ENCODE measurements around the gene ADAMTSL5.
"Not testable (repeated sequence)": the region's sequence is repeated elsewhere in the genome, so short reads cannot be mapped to it uniquely, and the experiment has no call there.

ADAMTSL5 gene

DNA sequence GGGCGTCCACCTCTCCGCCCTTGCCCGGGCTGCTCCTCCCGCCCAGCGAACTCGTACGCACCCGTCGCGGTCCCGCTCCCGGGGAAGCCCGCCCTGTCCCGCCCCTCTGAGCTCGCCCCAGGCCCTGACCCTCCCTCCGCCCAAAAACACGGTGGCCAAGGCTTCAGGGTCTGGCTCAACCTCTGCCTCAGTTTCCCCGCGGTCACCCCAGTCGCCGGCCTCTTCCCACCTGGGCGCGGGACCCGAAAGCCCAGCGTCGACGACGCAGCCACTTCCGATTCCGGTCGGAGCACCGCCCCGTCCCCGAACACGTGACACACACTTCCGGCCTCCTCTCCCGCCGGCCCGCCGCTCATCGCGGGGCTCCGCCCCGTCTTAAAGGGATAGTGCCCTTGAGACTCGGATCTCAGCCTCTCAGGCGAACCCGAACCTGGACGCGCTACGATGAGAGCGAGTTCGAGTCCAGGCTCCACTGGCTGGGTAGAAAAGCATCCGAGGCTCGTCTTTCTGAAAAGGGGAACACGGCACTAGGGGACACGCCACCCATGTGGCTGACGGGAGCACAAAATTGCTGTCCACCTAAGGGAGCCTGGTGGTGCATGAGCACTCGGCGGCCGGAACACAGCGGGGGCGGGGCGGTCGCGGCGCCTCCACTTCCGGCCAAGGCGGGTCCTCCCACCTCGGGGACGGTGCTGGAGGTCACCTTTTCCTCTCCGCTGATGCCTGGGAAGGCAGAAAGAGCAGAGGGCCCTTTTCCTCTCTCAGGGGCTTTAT, 33.7 kb downstream of the ADAMTSL5 start, which contains the start of gene C19orf25:
C19orf25 (minus strand) TSS at position 282 of the 774 bp plus-strand sequence. CDS start 312 bp downstream, outside the sequence.
- Histone ChIP-seq H4K20me1 (ENCODE audit: insufficient read depth, low read length, poor library complexity, severe bottlenecking) (peaks cover 18% of the 10 kb centered on the region), H3K9me3 (ENCODE audit: insufficient read depth, low read depth, low read length) (no peaks in the 10 kb centered on the region), H2AFZ (ENCODE audit: low read length) (peak within 1 kb of the TSS; percentile 94), H3K4me2 (ENCODE audit: low read depth, low read length, poor library complexity, severe bottlenecking) (peak within 1 kb of the TSS; percentile 92), H3K4me3 (ENCODE audit: low read length, poor library complexity, severe bottlenecking) (peak within 1 kb of the TSS; percentile 75), H3K36me3 (ENCODE audit: insufficient read depth, low read length) (no peaks in the 10 kb centered on the region), H3K9me2 (replicated peaks; ENCODE audit: low read depth, low read length) (no peaks in the 10 kb centered on the region), H3K79me2 (ENCODE audit: insufficient read depth, low read length) (peaks cover 33% of the 10 kb centered on the region), H3K27me3 (ENCODE audit: insufficient read depth, low read length, poor library complexity, severe bottlenecking) (no peaks in the 10 kb centered on the region), H3F3A (ENCODE audit: low read depth) (no peaks in the 10 kb centered on the region), H3K4me1 (ENCODE audit: insufficient read depth, low read length, poor library complexity, severe bottlenecking) (peaks cover 11% of the 10 kb centered on the region), H3K9ac (ENCODE audit: low read depth, low read length, poor library complexity, severe bottlenecking) (peak within 1 kb of the TSS; percentile 88)
- no peak for TF ChIP-seq EZH2phosphoT487 (IDR thresholded peaks at IDR 0.05; ENCODE audit: borderline replicate concordance)
- TF ChIP-seq, protein P1, sequence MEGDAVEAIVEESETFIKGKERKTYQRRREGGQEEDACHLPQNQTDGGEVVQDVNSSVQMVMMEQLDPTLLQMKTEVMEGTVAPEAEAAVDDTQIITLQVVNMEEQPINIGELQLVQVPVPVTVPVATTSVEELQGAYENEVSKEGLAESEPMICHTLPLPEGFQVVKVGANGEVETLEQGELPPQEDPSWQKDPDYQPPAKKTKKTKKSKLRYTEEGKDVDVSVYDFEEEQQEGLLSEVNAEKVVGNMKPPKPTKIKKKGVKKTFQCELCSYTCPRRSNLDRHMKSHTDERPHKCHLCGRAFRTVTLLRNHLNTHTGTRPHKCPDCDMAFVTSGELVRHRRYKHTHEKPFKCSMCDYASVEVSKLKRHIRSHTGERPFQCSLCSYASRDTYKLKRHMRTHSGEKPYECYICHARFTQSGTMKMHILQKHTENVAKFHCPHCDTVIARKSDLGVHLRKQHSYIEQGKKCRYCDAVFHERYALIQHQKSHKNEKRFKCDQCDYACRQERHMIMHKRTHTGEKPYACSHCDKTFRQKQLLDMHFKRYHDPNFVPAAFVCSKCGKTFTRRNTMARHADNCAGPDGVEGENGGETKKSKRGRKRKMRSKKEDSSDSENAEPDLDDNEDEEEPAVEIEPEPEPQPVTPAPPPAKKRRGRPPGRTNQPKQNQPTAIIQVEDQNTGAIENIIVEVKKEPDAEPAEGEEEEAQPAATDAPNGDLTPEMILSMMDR (conservative IDR thresholded peaks at IDR 0.05; ENCODE audit: low read length): no peak

- Histone ChIP-seq H3K4me1 (ENCODE audit: insufficient read depth, low read length, poor library complexity, severe bottlenecking) (peaks cover 11% of the 10 kb centered on the region), H3K4me2 (ENCODE audit: low read depth, low read length, poor library complexity, severe bottlenecking) (peak overlapping the region; percentile 46), H4K20me1 (ENCODE audit: insufficient read depth, low read length, poor library complexity, severe bottlenecking) (peaks cover 18% of the 10 kb centered on the region), H3K79me2 (ENCODE audit: insufficient read depth, low read length) (peaks cover 33% of the 10 kb centered on the region), H3K4me3 (ENCODE audit: low read length, poor library complexity, severe bottlenecking) (peak overlapping the region; percentile 30)
- H3K36me3 ChIP-seq (ENCODE audit: insufficient read depth, low read length); H3F3A ChIP-seq (ENCODE audit: low read depth); H3K9me3 ChIP-seq (ENCODE audit: insufficient read depth, low read depth, low read length); H3K9ac ChIP-seq (ENCODE audit: low read depth, low read length, poor library complexity, severe bottlenecking); H2AFZ ChIP-seq (ENCODE audit: low read length); H3K9me2 ChIP-seq (replicated peaks; ENCODE audit: low read depth, low read length); H3K27me3 ChIP-seq (ENCODE audit: insufficient read depth, low read length, poor library complexity, severe bottlenecking): not testable (repeated sequence)
Observed at GRCh38 chr19:1477056-1477455, 35.8 kb downstream of the ADAMTSL5 start.

DNA sequence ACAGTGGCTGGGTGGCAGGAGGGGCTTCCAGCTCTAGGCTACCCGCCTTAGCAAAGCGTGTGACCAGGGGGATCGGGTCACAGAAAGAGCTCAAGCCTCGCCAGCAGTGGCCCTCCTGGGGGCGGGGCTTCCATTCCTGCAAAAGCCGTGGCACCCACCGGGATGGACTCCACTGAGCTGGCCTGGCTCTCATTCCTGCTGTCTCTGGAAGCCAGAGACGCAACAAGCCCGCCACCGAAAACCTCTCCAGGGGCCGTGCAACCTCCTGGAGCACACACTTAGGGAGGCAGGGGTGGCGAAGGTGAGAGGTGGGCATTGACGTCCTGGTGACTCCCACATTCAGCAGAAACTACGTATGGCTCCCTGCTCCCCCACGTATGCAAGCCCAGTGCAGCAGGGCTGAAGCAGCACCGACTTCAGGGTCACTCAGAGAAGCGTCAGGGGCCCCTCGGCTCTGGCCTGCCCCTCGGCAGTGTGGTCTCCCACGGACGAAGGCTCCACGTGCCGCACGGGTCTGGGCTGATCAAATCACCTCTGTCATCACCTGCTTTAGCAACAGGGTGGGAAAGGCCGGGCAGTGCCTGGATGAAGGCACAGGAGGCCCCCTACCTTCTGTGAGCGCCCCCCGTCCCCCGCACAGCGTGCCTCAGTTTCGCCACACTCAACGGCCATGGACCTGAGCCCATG, 36.9 kb downstream of the ADAMTSL5 start:
- H3K9ac ChIP-seq (ENCODE audit: low read depth, low read length, poor library complexity, severe bottlenecking): no peak overlapping the region
- no peaks in the 10 kb centered on the region for H3F3A ChIP-seq (ENCODE audit: low read depth)
- peaks cover 33% of the 10 kb centered on the region for H3K79me2 ChIP-seq (ENCODE audit: insufficient read depth, low read length)
- peaks cover 26% of the 10 kb centered on the region for H4K20me1 ChIP-seq (ENCODE audit: insufficient read depth, low read length, poor library complexity, severe bottlenecking)
- no peaks in the 10 kb centered on the region for H3K9me3 ChIP-seq (ENCODE audit: insufficient read depth, low read depth, low read length)
- no peaks in the 10 kb centered on the region for H3K36me3 ChIP-seq (ENCODE audit: insufficient read depth, low read length)
- no peak overlapping the region for H2AFZ ChIP-seq (ENCODE audit: low read length)
- no peak overlapping the region for H3K4me2 ChIP-seq (ENCODE audit: low read depth, low read length, poor library complexity, severe bottlenecking)
- peaks cover 11% of the 10 kb centered on the region for H3K4me1 ChIP-seq (ENCODE audit: insufficient read depth, low read length, poor library complexity, severe bottlenecking)
- no peaks in the 10 kb centered on the region for H3K27me3 ChIP-seq (ENCODE audit: insufficient read depth, low read length, poor library complexity, severe bottlenecking)
- TF ChIP-seq, protein P1 (conservative IDR thresholded peaks at IDR 0.05; ENCODE audit: low read length): no peak
- TF ChIP-seq EZH2phosphoT487 (IDR thresholded peaks at IDR 0.05; ENCODE audit: borderline replicate concordance): no peak
- H3K9me2 ChIP-seq (replicated peaks; ENCODE audit: low read depth, low read length): no peaks in the 10 kb centered on the region
- no peak overlapping the region for H3K4me3 ChIP-seq (ENCODE audit: low read length, poor library complexity, severe bottlenecking)
